HL-60 (cell line): ENCODE measurements around the gene BTBD9.

Experiments
- DNase-seq, 2 experiments: peaks; one replicate each; pipeline ENCODE4 v3.0.0-alpha.2; 2010 to 2020; ENCODE audit warnings: low read depth in 1 of 2, low spot score in 1 of 2
- H3K27ac ChIP-seq: fragments of 250-450 bp; sonication (Bioruptor Pico); replicated peaks from 2 replicates; pipeline ENCODE4 v1.5.1; 2020; ENCODE audit warnings: mild to moderate bottlenecking, moderate library complexity
- H3K27me3 ChIP-seq: fragments of 250-450 bp; sonication (Bioruptor Pico); 2 replicates; pipeline ENCODE4 v1.5.1; 2021; ENCODE audit warnings: mild to moderate bottlenecking, moderate library complexity; ENCODE audit not compliant: insufficient read depth, poor library complexity, severe bottlenecking
- H3K4me3 ChIP-seq: replicated peaks from 2 replicates; pipeline ENCODE4 v1.5.1; 2011; ENCODE audit warnings: mild to moderate bottlenecking, control low read depth, low read length; ENCODE audit not compliant: insufficient read depth
- GABPA ChIP-seq: IDR thresholded peaks from 2 replicates; pipeline ENCODE4 v1.6.1; 2012; ENCODE audit warnings: low read depth
- POLR2AphosphoS5 ChIP-seq: IDR thresholded peaks from 2 replicates; pipeline ENCODE4 v1.6.1; 2012; ENCODE audit warnings: low read depth
- SPI1 ChIP-seq: IDR thresholded peaks from 2 replicates; pipeline ENCODE4 v1.6.1; 2012; ENCODE audit warnings: low read depth, mild to moderate bottlenecking, borderline replicate concordance
- TF ChIP-seq, protein P1 (sequence below): IDR thresholded peaks from one replicate; pipeline ENCODE4 v1.5.1; 2011; ENCODE audit warnings: low read length, control low read depth, inconsistent platforms; ENCODE audit not compliant: insufficient read depth
- TF ChIP-seq, protein P2 (sequence below): IDR thresholded peaks from 2 replicates; pipeline ENCODE4 v1.6.1; 2012; ENCODE audit warnings: low read depth; ENCODE audit not compliant: insufficient replicate concordance

The BTBD9 gene

DNA sequence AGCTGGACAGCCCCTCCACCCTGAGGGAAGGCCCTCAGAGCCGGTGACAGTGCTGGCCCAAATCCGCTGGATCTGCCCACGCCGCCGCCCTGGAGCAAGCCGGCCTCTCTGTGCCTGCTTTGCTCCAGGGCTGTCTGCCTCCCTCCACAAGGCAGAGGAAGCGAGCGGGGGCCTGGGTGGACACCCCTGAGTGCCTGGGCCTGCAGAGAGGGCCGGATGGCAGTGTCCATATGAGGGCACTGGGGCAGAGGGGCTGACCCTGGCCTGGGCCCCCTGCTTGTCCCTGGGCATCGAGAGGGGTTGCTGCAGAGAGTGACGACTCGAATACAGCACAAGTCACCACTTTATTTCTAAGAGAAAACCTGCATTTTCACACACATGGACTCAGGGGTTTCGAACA lies 471.6 kb downstream of the BTBD9 start:
- TF ChIP-seq GABPA (no peak), SPI1 (no peak), POLR2AphosphoS5 (no peak)
- TF ChIP-seq, protein P1, sequence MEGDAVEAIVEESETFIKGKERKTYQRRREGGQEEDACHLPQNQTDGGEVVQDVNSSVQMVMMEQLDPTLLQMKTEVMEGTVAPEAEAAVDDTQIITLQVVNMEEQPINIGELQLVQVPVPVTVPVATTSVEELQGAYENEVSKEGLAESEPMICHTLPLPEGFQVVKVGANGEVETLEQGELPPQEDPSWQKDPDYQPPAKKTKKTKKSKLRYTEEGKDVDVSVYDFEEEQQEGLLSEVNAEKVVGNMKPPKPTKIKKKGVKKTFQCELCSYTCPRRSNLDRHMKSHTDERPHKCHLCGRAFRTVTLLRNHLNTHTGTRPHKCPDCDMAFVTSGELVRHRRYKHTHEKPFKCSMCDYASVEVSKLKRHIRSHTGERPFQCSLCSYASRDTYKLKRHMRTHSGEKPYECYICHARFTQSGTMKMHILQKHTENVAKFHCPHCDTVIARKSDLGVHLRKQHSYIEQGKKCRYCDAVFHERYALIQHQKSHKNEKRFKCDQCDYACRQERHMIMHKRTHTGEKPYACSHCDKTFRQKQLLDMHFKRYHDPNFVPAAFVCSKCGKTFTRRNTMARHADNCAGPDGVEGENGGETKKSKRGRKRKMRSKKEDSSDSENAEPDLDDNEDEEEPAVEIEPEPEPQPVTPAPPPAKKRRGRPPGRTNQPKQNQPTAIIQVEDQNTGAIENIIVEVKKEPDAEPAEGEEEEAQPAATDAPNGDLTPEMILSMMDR: no peak
- TF ChIP-seq, protein P2, sequence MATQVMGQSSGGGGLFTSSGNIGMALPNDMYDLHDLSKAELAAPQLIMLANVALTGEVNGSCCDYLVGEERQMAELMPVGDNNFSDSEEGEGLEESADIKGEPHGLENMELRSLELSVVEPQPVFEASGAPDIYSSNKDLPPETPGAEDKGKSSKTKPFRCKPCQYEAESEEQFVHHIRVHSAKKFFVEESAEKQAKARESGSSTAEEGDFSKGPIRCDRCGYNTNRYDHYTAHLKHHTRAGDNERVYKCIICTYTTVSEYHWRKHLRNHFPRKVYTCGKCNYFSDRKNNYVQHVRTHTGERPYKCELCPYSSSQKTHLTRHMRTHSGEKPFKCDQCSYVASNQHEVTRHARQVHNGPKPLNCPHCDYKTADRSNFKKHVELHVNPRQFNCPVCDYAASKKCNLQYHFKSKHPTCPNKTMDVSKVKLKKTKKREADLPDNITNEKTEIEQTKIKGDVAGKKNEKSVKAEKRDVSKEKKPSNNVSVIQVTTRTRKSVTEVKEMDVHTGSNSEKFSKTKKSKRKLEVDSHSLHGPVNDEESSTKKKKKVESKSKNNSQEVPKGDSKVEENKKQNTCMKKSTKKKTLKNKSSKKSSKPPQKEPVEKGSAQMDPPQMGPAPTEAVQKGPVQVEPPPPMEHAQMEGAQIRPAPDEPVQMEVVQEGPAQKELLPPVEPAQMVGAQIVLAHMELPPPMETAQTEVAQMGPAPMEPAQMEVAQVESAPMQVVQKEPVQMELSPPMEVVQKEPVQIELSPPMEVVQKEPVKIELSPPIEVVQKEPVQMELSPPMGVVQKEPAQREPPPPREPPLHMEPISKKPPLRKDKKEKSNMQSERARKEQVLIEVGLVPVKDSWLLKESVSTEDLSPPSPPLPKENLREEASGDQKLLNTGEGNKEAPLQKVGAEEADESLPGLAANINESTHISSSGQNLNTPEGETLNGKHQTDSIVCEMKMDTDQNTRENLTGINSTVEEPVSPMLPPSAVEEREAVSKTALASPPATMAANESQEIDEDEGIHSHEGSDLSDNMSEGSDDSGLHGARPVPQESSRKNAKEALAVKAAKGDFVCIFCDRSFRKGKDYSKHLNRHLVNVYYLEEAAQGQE: no peak
- no peak overlapping the region for H3K4me3 ChIP-seq
- H3K27ac ChIP-seq: no peak overlapping the region
- DNase-seq: no peak
- H3K27me3 ChIP-seq: no peaks in the 10 kb centered on the region

DNA sequence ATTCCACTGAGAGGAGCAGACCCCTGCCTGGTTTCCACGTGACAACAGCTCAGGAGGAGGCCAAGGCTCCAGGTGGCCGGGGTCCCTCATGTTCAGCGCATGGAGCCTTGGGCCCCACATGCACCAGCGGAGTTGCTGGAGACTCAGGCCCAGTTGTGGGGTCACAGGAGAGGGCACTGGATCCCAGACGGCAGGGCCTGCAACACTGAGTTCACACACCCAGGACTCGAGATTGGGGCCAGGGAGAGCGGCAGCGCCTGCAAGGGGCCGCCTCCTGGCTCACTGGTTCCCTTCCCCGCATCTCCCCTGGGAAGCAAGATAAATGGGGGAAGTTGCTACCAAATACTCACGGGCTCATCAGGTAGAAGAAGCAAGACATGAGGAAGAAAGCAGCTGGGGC lies 472.1 kb downstream of the BTBD9 start:
- Histone ChIP-seq H3K27ac (no peak overlapping the region), H3K27me3 (no peaks in the 10 kb centered on the region), H3K4me3 (no peak overlapping the region)
- no peak for DNase-seq
- TF ChIP-seq POLR2AphosphoS5 (no peak), SPI1 (no peak), GABPA (no peak)
- TF ChIP-seq, protein P1: no peak
- TF ChIP-seq, protein P2: no peak

DNA sequence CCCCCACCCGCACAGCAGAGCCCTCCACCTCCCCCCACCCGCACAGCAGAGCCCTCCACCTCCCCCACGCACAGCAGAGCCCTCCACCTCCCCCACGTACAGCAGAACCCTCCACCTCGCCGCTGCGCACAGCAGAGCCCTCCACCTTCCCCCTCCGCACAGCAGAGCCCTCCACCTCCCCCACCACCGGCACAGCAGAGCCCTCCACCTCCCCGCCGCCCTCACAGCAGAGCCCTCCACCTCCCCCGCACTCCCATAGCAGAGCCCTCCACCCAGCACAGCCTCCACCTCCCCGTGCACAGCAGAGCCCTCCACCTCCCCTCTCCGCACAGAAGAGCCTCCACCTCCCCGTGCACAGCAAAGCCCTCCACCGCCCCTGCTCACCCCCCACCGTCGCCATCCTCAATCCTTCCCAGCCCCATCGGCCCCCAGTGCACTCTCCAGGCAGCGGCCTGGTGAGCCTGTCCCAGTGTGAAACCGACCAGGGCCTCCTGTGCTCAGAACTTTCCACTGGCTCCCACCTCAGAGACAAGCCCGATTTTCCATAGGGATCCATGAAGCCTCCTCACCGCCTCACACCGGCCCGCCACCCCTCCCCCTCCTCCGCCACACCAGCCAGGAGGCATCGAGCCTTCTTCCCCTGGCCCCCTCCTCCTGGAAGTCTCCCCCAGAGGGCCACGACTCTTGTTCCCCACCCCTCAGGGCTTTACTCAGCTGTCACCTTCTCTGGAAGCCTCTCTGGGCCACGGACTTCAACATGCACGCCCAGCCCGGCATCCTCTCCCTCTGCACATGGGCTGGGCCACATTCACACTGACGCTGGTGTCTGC lies 473.1 kb downstream of the BTBD9 start:
- TF ChIP-seq, protein P2: no peak
- TF ChIP-seq, protein P1: no peak
- TF ChIP-seq POLR2AphosphoS5: no peak
- TF ChIP-seq SPI1: no peak
- TF ChIP-seq GABPA: no peak
- H3K4me3 ChIP-seq: no peak overlapping the region
- H3K27ac ChIP-seq: no peak overlapping the region
- DNase-seq: no peak
- no peaks in the 10 kb centered on the region for H3K27me3 ChIP-seq
